Adrenal gland (tissue), 5 donors: ENCODE data around the gene CENPU.

Experiments
- POLR2A ChIP-seq, 2 donors: fragments of 450-650 bp; IDR thresholded peaks; one replicate each; pipeline ENCODE4 v1.6.1; 2017; ENCODE audit warnings: antibody characterized with exemption in 2 of 2, mild to moderate bottlenecking in 2 of 2, moderate library complexity in 1 of 2
- TF ChIP-seq, protein P1 (sequence below), 6 experiments: fragments of 450-650 bp in 4 of 6; fragments of 200-600 bp in 2 of 6; sonication (generic) in 1 of 6; IDR thresholded peaks; 1 replicate in 5 of 6; 2 replicates in 1 of 6; pipeline versions ENCODE4 v1.5.1 to v1.8.0; 2016 to 2021; ENCODE audit warnings: antibody characterized with exemption in 6 of 6, mild to moderate bottlenecking in 2 of 6, moderate library complexity in 1 of 6
- donor health status: DM: no; HTN: no; CAD: no.

DNA sequence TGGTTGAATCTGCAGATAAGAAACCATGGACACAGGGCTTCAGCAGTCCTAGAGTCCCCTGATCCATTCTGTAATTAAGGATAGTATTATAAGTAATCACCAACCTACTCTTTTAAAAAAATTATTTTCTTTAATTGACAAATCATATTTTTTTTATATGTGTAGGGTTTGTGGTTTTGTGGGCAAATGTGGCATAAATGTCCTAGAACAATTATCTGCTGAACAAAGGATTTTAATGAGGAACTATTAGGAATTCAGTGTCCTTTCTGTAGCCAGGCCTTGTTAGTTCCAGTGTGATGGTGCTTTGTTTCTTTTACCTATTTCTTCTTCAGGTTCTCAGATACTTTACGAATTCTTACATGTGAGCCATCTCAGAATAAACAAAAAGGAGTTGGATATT, 52.0 kb downstream of the CENPU start:
- TF ChIP-seq, protein P1, sequence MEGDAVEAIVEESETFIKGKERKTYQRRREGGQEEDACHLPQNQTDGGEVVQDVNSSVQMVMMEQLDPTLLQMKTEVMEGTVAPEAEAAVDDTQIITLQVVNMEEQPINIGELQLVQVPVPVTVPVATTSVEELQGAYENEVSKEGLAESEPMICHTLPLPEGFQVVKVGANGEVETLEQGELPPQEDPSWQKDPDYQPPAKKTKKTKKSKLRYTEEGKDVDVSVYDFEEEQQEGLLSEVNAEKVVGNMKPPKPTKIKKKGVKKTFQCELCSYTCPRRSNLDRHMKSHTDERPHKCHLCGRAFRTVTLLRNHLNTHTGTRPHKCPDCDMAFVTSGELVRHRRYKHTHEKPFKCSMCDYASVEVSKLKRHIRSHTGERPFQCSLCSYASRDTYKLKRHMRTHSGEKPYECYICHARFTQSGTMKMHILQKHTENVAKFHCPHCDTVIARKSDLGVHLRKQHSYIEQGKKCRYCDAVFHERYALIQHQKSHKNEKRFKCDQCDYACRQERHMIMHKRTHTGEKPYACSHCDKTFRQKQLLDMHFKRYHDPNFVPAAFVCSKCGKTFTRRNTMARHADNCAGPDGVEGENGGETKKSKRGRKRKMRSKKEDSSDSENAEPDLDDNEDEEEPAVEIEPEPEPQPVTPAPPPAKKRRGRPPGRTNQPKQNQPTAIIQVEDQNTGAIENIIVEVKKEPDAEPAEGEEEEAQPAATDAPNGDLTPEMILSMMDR (IDR thresholded peaks at IDR 0.05): no peak
- TF ChIP-seq POLR2A (IDR thresholded peaks at IDR 0.05): no peak
